ENCODE results near the gene PCDH12. TPM values are rescaled to one million over a fixed set of nuclear protein-coding genes. Genes with fewer than 3 reads are reported as not detected.

Gene PCDH12
- polyA plus RNA-seq, 3 donors = 0.20 to 1.2 (median 0.90) TPM

- Histone ChIP-seq H3K27me3 (ENCODE audit: control insufficient read depth in 2 of 2, insufficient read depth in 2 of 2, low read length in 2 of 2) (no peaks in the 10 kb centered on the region), H3K79me2 (ENCODE audit: insufficient read depth, low read length) (no peaks in the 10 kb centered on the region), H3K4me2 (replicated peaks; ENCODE audit: extremely low read depth, low read length, poor library complexity, severe bottlenecking) (peak overlapping the region; percentile 68), H3K9me3 (replicated peaks in 1 of 2; ENCODE audit: control insufficient read depth in 1 of 2, insufficient read depth in 1 of 2, low read length in 2 of 2) (no peaks in the 10 kb centered on the region), H3K9ac (ENCODE audit: insufficient read depth, low read length, poor library complexity, severe bottlenecking) (no peak overlapping the region), H3K4me3 (replicated peaks in 1 of 3; ENCODE audit: low read depth in 2 of 3, low read length in 3 of 3) (peak overlapping the region in 1 of 3 experiments; percentile 49), H3K27ac (ENCODE audit: low read depth in 1 of 2, low read length in 2 of 2) (peak overlapping the region in 1 of 2 donors; percentile 73), H4K20me1 (ENCODE audit: insufficient read depth, low read length) (no peaks in the 10 kb centered on the region), H3K36me3 (replicated peaks in 1 of 2; ENCODE audit: control insufficient read depth in 1 of 2, insufficient read depth in 2 of 2, low read length in 2 of 2) (no peaks in the 10 kb centered on the region), H2AFZ (ENCODE audit: insufficient read depth, low read depth, low read length, poor library complexity, severe bottlenecking) (peak overlapping the region; percentile 60), H3K4me1 (ENCODE audit: control insufficient read depth in 1 of 2, insufficient read depth in 2 of 2, low read length in 2 of 2) (peaks cover 45 to 61% of the 10 kb centered on the region in 2 donors)
- peak overlapping the region; percentile 56 to 81 for H3K4me3 Mint-ChIP-seq
- peaks cover 2 to 7% (median 4%) of the 10 kb centered on the region in 3 donors for H3K27me3 Mint-ChIP-seq (ENCODE audit: low read depth in 3 of 3)
- no peak for TF ChIP-seq CTCF (IDR thresholded peaks at IDR 0.05)
- H3K27ac Mint-ChIP-seq = peak overlapping the region; percentile 85 to 95 (median 90)
- intact Hi-C loops (cut with micrococcal nuclease) = loop anchor here (5.0 kb wide), 2 partner anchors 35 to 265 kb away; partner anchors contain the start of gene DELE1 (in 1 of the 2)
- peaks cover 56% of the 10 kb centered on the region for H3K4me1 Mint-ChIP-seq
- 42% methylated on average over 13 of the region's 16 CpGs for WGBS (ENCODE audit: insufficient coverage)
- H3K36me3 Mint-ChIP-seq = peaks cover 3 to 6% of the 10 kb centered on the region in 2 donors
- DNase-seq = peak in 2 of 3 donors; percentile 25 to 44
- H3K9me3 Mint-ChIP-seq = peaks cover 0 to 2% (median 0%) of the 10 kb centered on the region in 7 donors
Observed at GRCh38 chr5:141957367-141957996, 520 bp downstream of the PCDH12 start.

GRCh38 chr5:141954194-141954593 is 3.8 kb downstream of the PCDH12 start:
- peaks cover 3 to 9% of the 10 kb centered on the region in 2 donors for H3K36me3 Mint-ChIP-seq
- Histone ChIP-seq H3K79me2 (ENCODE audit: insufficient read depth, low read length) (no peaks in the 10 kb centered on the region), H3K4me1 (ENCODE audit: control insufficient read depth in 1 of 2, insufficient read depth in 2 of 2, low read length in 2 of 2) (peaks cover 38 to 41% of the 10 kb centered on the region in 2 donors), H3K9me3 (replicated peaks in 1 of 2; ENCODE audit: control insufficient read depth in 1 of 2, insufficient read depth in 1 of 2, low read length in 2 of 2) (no peaks in the 10 kb centered on the region), H3K4me3 (replicated peaks in 1 of 3; ENCODE audit: low read depth in 2 of 3, low read length in 3 of 3) (no peak overlapping the region), H3K27ac (ENCODE audit: low read depth in 1 of 2, low read length in 2 of 2) (peak overlapping the region in 1 of 2 donors; percentile 34), H3K27me3 (ENCODE audit: control insufficient read depth in 2 of 2, insufficient read depth in 2 of 2, low read length in 2 of 2) (no peaks in the 10 kb centered on the region), H3K36me3 (replicated peaks in 1 of 2; ENCODE audit: control insufficient read depth in 1 of 2, insufficient read depth in 2 of 2, low read length in 2 of 2) (no peaks in the 10 kb centered on the region), H3K9ac (ENCODE audit: insufficient read depth, low read length, poor library complexity, severe bottlenecking) (no peak overlapping the region), H4K20me1 (ENCODE audit: insufficient read depth, low read length) (no peaks in the 10 kb centered on the region), H3K4me2 (replicated peaks; ENCODE audit: extremely low read depth, low read length, poor library complexity, severe bottlenecking) (no peak overlapping the region), H2AFZ (ENCODE audit: insufficient read depth, low read depth, low read length, poor library complexity, severe bottlenecking) (no peak overlapping the region)
- no peak overlapping the region for H3K4me3 Mint-ChIP-seq
- 89% methylated on average over 2 of the region's 2 CpGs for WGBS (ENCODE audit: insufficient coverage)
- intact Hi-C loops (cut with micrococcal nuclease) = no loop called here
- H3K27me3 Mint-ChIP-seq (ENCODE audit: low read depth in 3 of 3) = peaks cover 4 to 14% (median 6%) of the 10 kb centered on the region in 3 donors
- no peaks in the 10 kb centered on the region for H3K9me3 Mint-ChIP-seq
- no peak for TF ChIP-seq CTCF (IDR thresholded peaks at IDR 0.05)
- H3K4me1 Mint-ChIP-seq = peaks cover 51% of the 10 kb centered on the region
- H3K27ac Mint-ChIP-seq = peak overlapping the region in 6 of 7 donors; percentile 9 to 77 (median 50)
- peak; percentile 39 to 63 (median 61) for DNase-seq

Data from CD14-positive monocyte (primary cell).